ENCODE results near the gene TRAF7. TPM values are rescaled to one million over a fixed set of nuclear protein-coding genes. Genes with fewer than 3 reads are reported as not detected.

TRAF7 gene
- total RNA-seq, 1 experiment from 2014 or later, result 44.9 TPM

- Histone ChIP-seq H3K9me2 (replicated peaks; ENCODE audit: low read length) (no peaks in the 10 kb centered on the region), H3K27me3 (ENCODE audit: low read length) (no peaks in the 10 kb centered on the region), H3K4me3 (ENCODE audit: low read length) (no peak overlapping the region), H4K20me1 (ENCODE audit: low read length) (no peaks in the 10 kb centered on the region), H3K79me2 (ENCODE audit: low read length) (no peaks in the 10 kb centered on the region), H3K4me1 (ENCODE audit: insufficient read depth, low read length) (no peaks in the 10 kb centered on the region), H3F3A (ENCODE audit: low read length, unreplicated experiment) (no peaks in the 10 kb centered on the region), H2AFZ (ENCODE audit: low read length) (no peak overlapping the region), H3K9me3 (ENCODE audit: low read length) (no peaks in the 10 kb centered on the region), H3K36me3 (ENCODE audit: low read depth, low read length) (no peaks in the 10 kb centered on the region), H3K4me2 (ENCODE audit: low read length) (no peak overlapping the region), H3K9ac (ENCODE audit: low read length) (no peak overlapping the region), H3K27ac (ENCODE audit: low read length) (no peak overlapping the region)
- ChIA-PET POLR2A (ENCODE audit: unreplicated experiment) (no interaction called here), CTCF (no interaction called here)
- ATAC-seq (no peak), DNase-seq (no peak)
- TF ChIP-seq EZH2phosphoT487 (IDR thresholded peaks at IDR 0.05; ENCODE audit: borderline replicate concordance, low read length), result no peak
- TF ChIP-seq EZH2 (IDR thresholded peaks at IDR 0.05; ENCODE audit: low read length, unreplicated experiment), result no peak
- TF ChIP-seq CTCF (conservative IDR thresholded peaks at IDR 0.05; ENCODE audit: low read depth, low read length), result no peak
- BruUV-seq (replicated peaks), result no TSS peak
- intact Hi-C loops (cut with micrococcal nuclease), result no loop called here
Measured at GRCh38 chr16:2189252-2189893, 33.8 kb downstream of the TRAF7 start.

GRCh38 chr16:2190002-2190658 is 34.5 kb downstream of the TRAF7 start:
- Histone ChIP-seq H3K27ac (ENCODE audit: low read length) (no peak overlapping the region), H3K9ac (ENCODE audit: low read length) (no peak overlapping the region), H2AFZ (ENCODE audit: low read length) (no peak overlapping the region), H3K79me2 (ENCODE audit: low read length) (no peaks in the 10 kb centered on the region), H3K36me3 (ENCODE audit: low read depth, low read length) (no peaks in the 10 kb centered on the region), H3K9me3 (ENCODE audit: low read length) (no peaks in the 10 kb centered on the region), H3F3A (ENCODE audit: low read length, unreplicated experiment) (no peaks in the 10 kb centered on the region), H3K4me1 (ENCODE audit: insufficient read depth, low read length) (peaks cover 5% of the 10 kb centered on the region; the same call in 1 of the 2 replicates), H3K9me2 (replicated peaks; ENCODE audit: low read length) (no peaks in the 10 kb centered on the region), H3K4me2 (ENCODE audit: low read length) (no peak overlapping the region), H3K4me3 (ENCODE audit: low read length) (no peak overlapping the region), H3K27me3 (ENCODE audit: low read length) (no peaks in the 10 kb centered on the region), H4K20me1 (ENCODE audit: low read length) (no peaks in the 10 kb centered on the region)
- no TSS peak for BruUV-seq (replicated peaks)
- DNase-seq, result no peak
- no peak for ATAC-seq
- TF ChIP-seq EZH2 (IDR thresholded peaks at IDR 0.05; ENCODE audit: low read length, unreplicated experiment) (no peak), CTCF (conservative IDR thresholded peaks at IDR 0.05; ENCODE audit: low read depth, low read length) (no peak), EZH2phosphoT487 (IDR thresholded peaks at IDR 0.05; ENCODE audit: borderline replicate concordance, low read length) (no peak)
- intact Hi-C loops (cut with micrococcal nuclease), result no loop called here
- ChIA-PET POLR2A (ENCODE audit: unreplicated experiment) (no interaction called here), CTCF (no interaction called here)

Data from PC-3 (cell line).